HEK293 (cell line): ENCODE results near the gene AP5M1.

Experiments used
- BCL11B ChIP-seq: fragments of 450-650 bp; formaldehyde crosslinking; IDR thresholded peaks from 2 replicates; pipeline ENCODE4 v1.5.1; 2016; ENCODE audit warnings: low read depth, missing biosample characterization, missing genetic modification characterization
- CTCF ChIP-seq: fragments of 450-650 bp; formaldehyde crosslinking; IDR thresholded peaks from 2 replicates; pipeline ENCODE4 v1.5.1; 2016; ENCODE audit warnings: missing biosample characterization, missing genetic modification characterization
- GFI1B ChIP-seq: fragments of 450-650 bp; formaldehyde crosslinking; IDR thresholded peaks from 2 replicates; pipeline ENCODE4 v1.5.1; 2016; ENCODE audit warnings: missing biosample characterization, missing genetic modification characterization
- KLF1 ChIP-seq: fragments of 450-650 bp; formaldehyde crosslinking; IDR thresholded peaks from 2 replicates; pipeline ENCODE4 v1.5.1; 2016; ENCODE audit warnings: missing biosample characterization, missing genetic modification characterization
- KLF10 ChIP-seq: fragments of 450-650 bp; IDR thresholded peaks from 2 replicates; pipeline ENCODE4 v1.5.1; 2018; ENCODE audit warnings: missing biosample characterization, mild to moderate bottlenecking, missing genetic modification characterization
- KLF9 ChIP-seq: fragments of 450-650 bp; formaldehyde crosslinking; IDR thresholded peaks from 2 replicates; pipeline ENCODE4 v1.5.1; 2016; ENCODE audit warnings: missing biosample characterization, missing genetic modification characterization, low read depth
- REPIN1 ChIP-seq: fragments of 450-650 bp; formaldehyde crosslinking; IDR thresholded peaks from 2 replicates; pipeline ENCODE4 v1.5.1; 2017; ENCODE audit warnings: missing biosample characterization, missing genetic modification characterization, low read depth
- SETDB1 ChIP-seq: IDR thresholded peaks from one replicate; pipeline ENCODE4 v1.6.1; 2017; ENCODE audit warnings: mild to moderate bottlenecking, low read length, moderate library complexity, mixed read lengths; ENCODE audit not compliant: insufficient read length
- ZBTB1 ChIP-seq: fragments of 450-650 bp; formaldehyde crosslinking; IDR thresholded peaks from 2 replicates; pipeline ENCODE4 v1.5.1; 2016; ENCODE audit warnings: missing biosample characterization, missing genetic modification characterization
- ZFP41 ChIP-seq: fragments of 450-650 bp; formaldehyde crosslinking; IDR thresholded peaks from 2 replicates; pipeline ENCODE4 v1.5.1; 2016; ENCODE audit warnings: missing biosample characterization, missing genetic modification characterization, borderline replicate concordance
- ZIC2 ChIP-seq: fragments of 450-650 bp; formaldehyde crosslinking; IDR thresholded peaks from 2 replicates; pipeline ENCODE4 v1.5.1; 2016; ENCODE audit warnings: missing biosample characterization, missing genetic modification characterization
- ZNF112 ChIP-seq: fragments of 450-650 bp; formaldehyde crosslinking; IDR thresholded peaks from 2 replicates; pipeline ENCODE4 v1.5.0; 2017; ENCODE audit warnings: missing biosample characterization, missing genetic modification characterization
- ZNF140 ChIP-seq: fragments of 450-650 bp; formaldehyde crosslinking; IDR thresholded peaks from 2 replicates; pipeline ENCODE4 v1.5.1; 2016; ENCODE audit warnings: missing biosample characterization, missing genetic modification characterization
- ZNF146 ChIP-seq: fragments of 450-650 bp; formaldehyde crosslinking; IDR thresholded peaks from 2 replicates; pipeline ENCODE4 v1.5.1; 2016; ENCODE audit warnings: missing biosample characterization, missing genetic modification characterization
- ZNF157 ChIP-seq: fragments of 450-650 bp; formaldehyde crosslinking; IDR thresholded peaks from 2 replicates; pipeline ENCODE4 v1.5.1; 2016; ENCODE audit warnings: missing biosample characterization, missing genetic modification characterization
- ZNF184 ChIP-seq: fragments of 450-650 bp; IDR thresholded peaks from 2 replicates; pipeline ENCODE4 v1.5.1; 2018; ENCODE audit warnings: missing biosample characterization, mild to moderate bottlenecking, missing genetic modification characterization
- ZNF211 ChIP-seq: fragments of 450-650 bp; formaldehyde crosslinking; IDR thresholded peaks from 2 replicates; pipeline ENCODE4 v1.5.1; 2016; ENCODE audit warnings: low read depth, missing biosample characterization, missing genetic modification characterization
- ZNF214 ChIP-seq: fragments of 450-650 bp; formaldehyde crosslinking; IDR thresholded peaks from 2 replicates; pipeline ENCODE4 v1.5.1; 2017; ENCODE audit warnings: missing biosample characterization, mild to moderate bottlenecking, missing genetic modification characterization, borderline replicate concordance
- ZNF221 ChIP-seq: fragments of 450-650 bp; formaldehyde crosslinking; IDR thresholded peaks from 2 replicates; pipeline ENCODE4 v1.5.1; 2017; ENCODE audit warnings: missing biosample characterization, missing genetic modification characterization, borderline replicate concordance
- ZNF335 ChIP-seq: fragments of 450-650 bp; formaldehyde crosslinking; conservative IDR thresholded peaks from 2 replicates; pipeline ENCODE4 v1.5.1; 2016; ENCODE audit warnings: missing biosample characterization, missing genetic modification characterization
- ZNF426 ChIP-seq: fragments of 450-650 bp; formaldehyde crosslinking; IDR thresholded peaks from 2 replicates; pipeline ENCODE4 v1.5.1; 2017; ENCODE audit warnings: missing biosample characterization, missing genetic modification characterization, mild to moderate bottlenecking, inconsistent platforms, moderate library complexity
- ZNF48 ChIP-seq: fragments of 450-650 bp; formaldehyde crosslinking; IDR thresholded peaks from 2 replicates; pipeline ENCODE4 v1.5.1; 2016; ENCODE audit warnings: missing biosample characterization, missing genetic modification characterization
- ZNF501 ChIP-seq: fragments of 450-650 bp; formaldehyde crosslinking; IDR thresholded peaks from 2 replicates; pipeline ENCODE4 v1.5.1; 2016; ENCODE audit warnings: missing biosample characterization, missing genetic modification characterization
- ZNF529 ChIP-seq: fragments of 450-650 bp; formaldehyde crosslinking; IDR thresholded peaks from 2 replicates; pipeline ENCODE4 v1.5.1; 2017; ENCODE audit warnings: missing genetic modification characterization, missing biosample characterization; ENCODE audit not compliant: insufficient replicate concordance
- ZNF530 ChIP-seq: fragments of 450-650 bp; formaldehyde crosslinking; IDR thresholded peaks from 2 replicates; pipeline ENCODE4 v1.5.1; 2016; ENCODE audit warnings: low read depth, missing biosample characterization, missing genetic modification characterization
- ZNF558 ChIP-seq: fragments of 450-650 bp; formaldehyde crosslinking; IDR thresholded peaks from 2 replicates; pipeline ENCODE4 v1.5.1; 2016; ENCODE audit warnings: missing biosample characterization, missing genetic modification characterization
- ZNF571 ChIP-seq: fragments of 450-650 bp; formaldehyde crosslinking; IDR thresholded peaks from 2 replicates; pipeline ENCODE4 v1.5.0; 2017; ENCODE audit warnings: missing biosample characterization, missing genetic modification characterization
- ZNF585B ChIP-seq: fragments of 450-650 bp; formaldehyde crosslinking; IDR thresholded peaks from 2 replicates; pipeline ENCODE4 v1.5.1; 2016; ENCODE audit warnings: missing biosample characterization, missing genetic modification characterization
- ZNF621 ChIP-seq: fragments of 450-650 bp; formaldehyde crosslinking; IDR thresholded peaks from 2 replicates; pipeline ENCODE4 v1.5.1; 2017; ENCODE audit warnings: missing biosample characterization, missing genetic modification characterization
- ZNF76 ChIP-seq: fragments of 450-650 bp; formaldehyde crosslinking; IDR thresholded peaks from 2 replicates; pipeline ENCODE4; 2016; ENCODE audit warnings: low read depth, missing biosample characterization, missing genetic modification characterization, borderline replicate concordance
- ZNF768 ChIP-seq: fragments of 450-650 bp; formaldehyde crosslinking; IDR thresholded peaks from 2 replicates; pipeline ENCODE4 v1.5.1; 2018; ENCODE audit warnings: missing biosample characterization, mild to moderate bottlenecking, missing genetic modification characterization
- ZNF791 ChIP-seq: fragments of 450-650 bp; formaldehyde crosslinking; IDR thresholded peaks from 2 replicates; pipeline ENCODE4 v1.5.1; 2016; ENCODE audit warnings: missing biosample characterization, missing genetic modification characterization
- ZSCAN16 ChIP-seq: fragments of 450-650 bp; formaldehyde crosslinking; IDR thresholded peaks from 2 replicates; pipeline ENCODE4 v1.5.1; 2016; ENCODE audit warnings: missing biosample characterization, missing genetic modification characterization
- ZXDB ChIP-seq: fragments of 450-650 bp; formaldehyde crosslinking; IDR thresholded peaks from 2 replicates; pipeline ENCODE4 v1.5.1; 2016; ENCODE audit warnings: missing biosample characterization, missing genetic modification characterization
- TF ChIP-seq, protein P1 (sequence below): fragments of 450-650 bp; formaldehyde crosslinking; IDR thresholded peaks from 2 replicates; pipeline ENCODE4 v1.5.1; 2017; ENCODE audit warnings: missing biosample characterization, missing genetic modification characterization
- TF ChIP-seq, protein P2 (sequence below): fragments of 450-650 bp; IDR thresholded peaks from 2 replicates; pipeline ENCODE4 v1.5.1; 2018; ENCODE audit warnings: missing biosample characterization, missing genetic modification characterization
- TF ChIP-seq, protein P3 (sequence below): fragments of 450-650 bp; formaldehyde crosslinking; IDR thresholded peaks from 2 replicates; pipeline ENCODE4 v1.5.1; 2017; ENCODE audit warnings: missing biosample characterization, missing genetic modification characterization

Gene AP5M1

DNA sequence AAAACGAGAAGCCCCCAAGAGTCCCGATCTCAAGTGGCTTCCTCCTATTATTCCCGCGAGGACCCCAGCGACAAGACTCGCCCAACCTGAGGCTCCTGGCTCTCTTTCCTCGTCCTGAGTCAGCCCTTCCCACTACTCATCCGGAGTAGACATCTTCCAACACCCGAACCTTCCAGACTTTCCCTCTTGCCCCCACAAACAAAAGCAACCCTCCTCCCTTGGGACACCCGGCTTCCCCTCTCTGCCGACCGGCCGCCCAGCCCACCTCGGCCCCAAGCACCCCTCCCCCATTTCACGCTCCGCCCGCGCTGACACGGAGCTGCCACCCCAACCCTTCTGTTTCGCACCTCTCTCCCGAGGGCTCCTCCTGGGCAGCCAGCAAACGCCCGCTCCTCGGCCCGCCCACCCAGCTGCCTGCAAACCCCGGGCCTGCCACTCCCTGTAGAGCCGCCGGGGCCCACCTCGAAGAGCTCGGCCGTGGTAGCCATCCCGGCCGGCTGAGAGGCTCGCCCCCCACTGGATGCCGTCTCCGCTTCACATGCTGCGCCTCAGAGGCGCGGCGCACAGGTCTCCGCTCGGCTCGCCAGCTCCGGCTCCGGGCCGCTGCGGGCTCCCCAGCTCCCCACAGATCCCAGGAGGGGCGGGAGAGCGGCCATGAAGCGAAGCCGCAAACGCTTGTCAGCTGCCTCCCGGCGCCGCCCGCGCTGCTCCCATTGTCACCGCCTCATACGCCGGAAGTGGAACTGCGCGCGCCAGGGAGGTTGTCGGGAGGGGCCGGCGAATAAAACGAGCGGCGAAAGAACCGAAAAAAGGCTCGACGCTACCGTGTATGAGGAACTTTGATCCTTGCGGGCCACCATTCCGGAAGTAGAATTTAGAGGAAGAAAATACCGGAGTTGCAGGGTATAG, at the start of gene AP5M1, which contains the start of gene EXOC5 (continued):
- TF ChIP-seq KLF1 (peak; percentile 51), ZNF768 (tag by site-specific recombination) (no peak), ZNF221 (tag by site-specific recombination) (no peak), REPIN1 (tag by site-specific recombination) (no peak), ZNF621 (tag by site-specific recombination) (no peak), ZNF585B (tag by site-specific recombination) (no peak), ZNF426 (tag by site-specific recombination) (no peak), ZBTB1 (no peak), ZNF501 (peak; percentile 81; the same call in 1 of the 2 replicates), SETDB1 (no peak), GFI1B (tag by site-specific recombination) (no peak), ZNF571 (tag by site-specific recombination) (no peak), ZNF184 (tag by site-specific recombination) (no peak), ZNF146 (tag by site-specific recombination) (no peak), KLF9 (tag by site-specific recombination) (peak; percentile 84), ZNF335 (tag by site-specific recombination) (peak; percentile 89), BCL11B (tag by site-specific recombination) (no peak), ZNF529 (tag by site-specific recombination) (no peak), ZSCAN16 (no peak), ZNF140 (no peak), CTCF (tag by site-specific recombination) (peak; percentile 72), ZNF157 (tag by site-specific recombination) (no peak), ZXDB (peak; percentile 75), ZNF530 (tag by site-specific recombination) (no peak), KLF10 (no peak), ZNF76 (peak; percentile 87), ZNF558 (tag by site-specific recombination) (no peak), ZNF214 (tag by site-specific recombination) (no peak), ZNF791 (tag by site-specific recombination) (no peak), ZNF211 (tag by site-specific recombination) (no peak), ZFP41 (tag by site-specific recombination) (no peak), ZNF48 (tag by site-specific recombination) (no peak), ZIC2 (tag by site-specific recombination) (peak; percentile 86), ZNF112 (tag by site-specific recombination) (no peak)
- TF ChIP-seq, protein P1, sequence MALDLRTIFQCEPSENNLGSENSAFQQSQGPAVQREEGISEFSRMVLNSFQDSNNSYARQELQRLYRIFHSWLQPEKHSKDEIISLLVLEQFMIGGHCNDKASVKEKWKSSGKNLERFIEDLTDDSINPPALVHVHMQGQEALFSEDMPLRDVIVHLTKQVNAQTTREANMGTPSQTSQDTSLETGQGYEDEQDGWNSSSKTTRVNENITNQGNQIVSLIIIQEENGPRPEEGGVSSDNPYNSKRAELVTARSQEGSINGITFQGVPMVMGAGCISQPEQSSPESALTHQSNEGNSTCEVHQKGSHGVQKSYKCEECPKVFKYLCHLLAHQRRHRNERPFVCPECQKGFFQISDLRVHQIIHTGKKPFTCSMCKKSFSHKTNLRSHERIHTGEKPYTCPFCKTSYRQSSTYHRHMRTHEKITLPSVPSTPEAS (tag by site-specific recombination): no peak
- TF ChIP-seq, protein P2, sequence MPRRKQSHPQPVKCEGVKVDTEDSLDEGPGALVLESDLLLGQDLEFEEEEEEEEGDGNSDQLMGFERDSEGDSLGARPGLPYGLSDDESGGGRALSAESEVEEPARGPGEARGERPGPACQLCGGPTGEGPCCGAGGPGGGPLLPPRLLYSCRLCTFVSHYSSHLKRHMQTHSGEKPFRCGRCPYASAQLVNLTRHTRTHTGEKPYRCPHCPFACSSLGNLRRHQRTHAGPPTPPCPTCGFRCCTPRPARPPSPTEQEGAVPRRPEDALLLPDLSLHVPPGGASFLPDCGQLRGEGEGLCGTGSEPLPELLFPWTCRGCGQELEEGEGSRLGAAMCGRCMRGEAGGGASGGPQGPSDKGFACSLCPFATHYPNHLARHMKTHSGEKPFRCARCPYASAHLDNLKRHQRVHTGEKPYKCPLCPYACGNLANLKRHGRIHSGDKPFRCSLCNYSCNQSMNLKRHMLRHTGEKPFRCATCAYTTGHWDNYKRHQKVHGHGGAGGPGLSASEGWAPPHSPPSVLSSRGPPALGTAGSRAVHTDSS (tag by site-specific recombination): no peak
- TF ChIP-seq, protein P3, sequence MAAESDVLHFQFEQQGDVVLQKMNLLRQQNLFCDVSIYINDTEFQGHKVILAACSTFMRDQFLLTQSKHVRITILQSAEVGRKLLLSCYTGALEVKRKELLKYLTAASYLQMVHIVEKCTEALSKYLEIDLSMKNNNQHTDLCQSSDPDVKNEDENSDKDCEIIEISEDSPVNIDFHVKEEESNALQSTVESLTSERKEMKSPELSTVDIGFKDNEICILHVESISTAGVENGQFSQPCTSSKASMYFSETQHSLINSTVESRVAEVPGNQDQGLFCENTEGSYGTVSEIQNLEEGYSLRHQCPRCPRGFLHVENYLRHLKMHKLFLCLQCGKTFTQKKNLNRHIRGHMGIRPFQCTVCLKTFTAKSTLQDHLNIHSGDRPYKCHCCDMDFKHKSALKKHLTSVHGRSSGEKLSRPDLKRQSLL: no peak
